A549 (cell line): ENCODE data around the gene FKBP6. TPM values are rescaled to one million over a fixed set of nuclear protein-coding genes. Genes with fewer than 3 reads are reported as not detected.

Source experiments
- ATAC-seq, 2 experiments: fragments of 200-7000 bp in 1 of 2; fragments of >200 bp in 1 of 2; cut with Nextera tagmentation in 1 of 2; cut with Tn5 transposase in 1 of 2; 3 replicates each; pipeline versions ENCODE4 v1.8.0 to v1.9.1; 2018 to 2020; ENCODE audit warnings: mild to moderate bottlenecking in 1 of 2, moderate library complexity in 1 of 2
- CTCF ChIA-PET: fragments of 300-600 bp; sonication (Branson Sonifier 250); formaldehyde crosslinking; extraction: SDS; loops from one replicate; lab custom pipeline; 2021; ENCODE audit warnings: antibody characterized with exemption, inconsistent platforms; lab: Yijun Ruan, JAX
- POLR2A ChIA-PET: fragments of 350-600 bp; formaldehyde crosslinking; extraction: SDS; loops from one replicate; lab custom pipeline; 2021; ENCODE audit warnings: antibody characterized with exemption, inconsistent platforms; lab: Yijun Ruan, JAX
- DNase-seq, 2 experiments: peaks; one replicate each; pipeline versions ENCODE4 v3.0.0 to v3.0.0-alpha.2; 2011 to 2016; ENCODE audit warnings: low read depth in 1 of 2, low spot score in 1 of 2
- FAIRE-seq: peaks from 2 replicates; lab custom pipeline; 2011; peaks lifted over from hg19 to GRCh38; lab: Jason Lieb, UNC
- H3K27ac ChIP-seq, 2 experiments: fragments of >200 bp; sonication (Bioruptor Twin); formaldehyde crosslinking; 3 replicates each; pipeline ENCODE4 v1.5.1; 2016 to 2017
- H3K4me1 ChIP-seq: fragments of >200 bp; sonication (Bioruptor Twin); formaldehyde crosslinking; 3 replicates; pipeline ENCODE4 v1.6.1; 2016
- H3K4me2 ChIP-seq: fragments of >200 bp; sonication (Bioruptor Twin); formaldehyde crosslinking; 3 replicates; pipeline ENCODE4 v1.6.1; 2016
- H3K4me3 ChIP-seq: fragments of >200 bp; sonication (Bioruptor Twin); formaldehyde crosslinking; 3 replicates; pipeline ENCODE4 v1.5.1; 2016
- H3K9me3 ChIP-seq: fragments of >200 bp; sonication (Bioruptor Twin); formaldehyde crosslinking; 3 replicates; pipeline ENCODE4 v1.6.1; 2016
- BHLHE40 ChIP-seq: IDR thresholded peaks from 2 replicates; pipeline ENCODE4 v1.6.1; 2012; ENCODE audit warnings: low read depth, low read length, inconsistent platforms
- CBX2 ChIP-seq: fragments of 200-600 bp; sonication (generic); IDR thresholded peaks from 2 replicates; pipeline ENCODE4 v1.6.1; 2016; ENCODE audit warnings: low read depth, mild to moderate bottlenecking, borderline replicate concordance
- CEBPB ChIP-seq, 2 experiments: fragments of >200 bp in 1 of 2; sonication (Bioruptor Twin) in 1 of 2; formaldehyde crosslinking in 1 of 2; IDR thresholded peaks; 2 replicates each; pipeline ENCODE4 v1.6.1; 2012 to 2016
- CHD2 ChIP-seq: fragments of 150-350 bp; IDR thresholded peaks from 2 replicates; pipeline ENCODE4 v1.6.1; 2014; ENCODE audit warnings: low read length; ENCODE audit not compliant: partially characterized antibody
- EHMT2 ChIP-seq: fragments of 200-600 bp; sonication (generic); IDR thresholded peaks from 2 replicates; pipeline ENCODE4 v1.6.1; 2016; ENCODE audit warnings: antibody characterized with exemption, low read depth, mild to moderate bottlenecking, moderate library complexity
- ELK1 ChIP-seq: fragments of 150-350 bp; IDR thresholded peaks from 2 replicates; pipeline ENCODE4 v1.6.1; 2014; ENCODE audit warnings: low read depth, mild to moderate bottlenecking, low read length
- ESRRA ChIP-seq: fragments of 150-350 bp; IDR thresholded peaks from 2 replicates; pipeline ENCODE4 v1.6.1; 2014; ENCODE audit warnings: mild to moderate bottlenecking, low read length, borderline replicate concordance
- FOSL2 ChIP-seq, 2 experiments: fragments of 450-650 bp in 1 of 2; fragments of >200 bp in 1 of 2; sonication (Bioruptor Twin) in 1 of 2; formaldehyde crosslinking; IDR thresholded peaks; 2 replicates each; pipeline versions ENCODE4 v1.5.0 to v1.6.1; 2016 to 2020; ENCODE audit warnings: mild to moderate bottlenecking in 1 of 2, moderate library complexity in 1 of 2
- HEYL ChIP-seq: fragments of 250-450 bp; sonication (Bioruptor Pico); IDR thresholded peaks from 2 replicates; pipeline ENCODE4 v1.8.0; 2021; ENCODE audit warnings: mild to moderate bottlenecking, moderate library complexity
- HOXB5 ChIP-seq: fragments of 250-450 bp; sonication (Bioruptor Pico); IDR thresholded peaks from 2 replicates; pipeline ENCODE4 v1.5.0; 2020; ENCODE audit warnings: mild to moderate bottlenecking, moderate library complexity
- JUN ChIP-seq, 2 experiments: fragments of >200 bp; sonication (Bioruptor Twin); formaldehyde crosslinking; IDR thresholded peaks; 2 replicates in 1 of 2; 3 replicates in 1 of 2; pipeline ENCODE4 v1.6.1; 2016 to 2017
- MAFK ChIP-seq: fragments of 450-650 bp; IDR thresholded peaks from 2 replicates; pipeline ENCODE4 v1.6.1; 2014; ENCODE audit not compliant: partially characterized antibody
- MAX ChIP-seq: IDR thresholded peaks from 2 replicates; pipeline ENCODE4 v1.6.1; 2012
- MAZ ChIP-seq: fragments of 150-350 bp; IDR thresholded peaks from 2 replicates; pipeline ENCODE4 v1.6.1; 2014; ENCODE audit warnings: antibody characterized with exemption, low read depth, low read length, borderline replicate concordance
- POLR2A ChIP-seq: IDR thresholded peaks from 2 replicates; pipeline ENCODE4 v1.6.1; 2012; ENCODE audit warnings: mild to moderate bottlenecking, low read length
- POLR2AphosphoS2 ChIP-seq: conservative IDR thresholded peaks from 2 replicates; pipeline ENCODE4 v1.6.1; 2012; ENCODE audit warnings: low read length, improper control_type of control experiment, inconsistent platforms
- RAD21 ChIP-seq, 2 experiments: fragments of >200 bp in 1 of 2; sonication (Bioruptor Twin) in 1 of 2; formaldehyde crosslinking in 1 of 2; IDR thresholded peaks in 1 of 2; conservative IDR thresholded peaks in 1 of 2; 2 replicates in 1 of 2; 3 replicates in 1 of 2; pipeline ENCODE4 v1.6.1; 2012 to 2018; ENCODE audit warnings: inconsistent platforms in 1 of 2
- REST ChIP-seq: fragments of 200-600 bp; sonication (generic); IDR thresholded peaks from 2 replicates; pipeline ENCODE4 v1.6.1; 2016; ENCODE audit warnings: antibody characterized with exemption, mild to moderate bottlenecking, moderate library complexity
- RFX5 ChIP-seq: fragments of 450-650 bp; IDR thresholded peaks from 2 replicates; pipeline ENCODE4 v1.7.1; 2014; ENCODE audit warnings: antibody characterized with exemption, mild to moderate bottlenecking, moderate library complexity
- SMC3 ChIP-seq: fragments of >200 bp; sonication (Bioruptor Twin); formaldehyde crosslinking; IDR thresholded peaks from 3 replicates; pipeline ENCODE4 v1.6.1; 2018; ENCODE audit warnings: inconsistent platforms
- SREBF2 ChIP-seq: fragments of 450-650 bp; IDR thresholded peaks from 2 replicates; pipeline ENCODE4 v1.6.1; 2014; ENCODE audit warnings: mild to moderate bottlenecking, moderate library complexity
- TP53 ChIP-seq: fragments of 250-450 bp; sonication (Bioruptor Pico); IDR thresholded peaks from 2 replicates; pipeline ENCODE4 v1.5.0; 2021; ENCODE audit warnings: mild to moderate bottlenecking, moderate library complexity
- USF2 ChIP-seq: fragments of 450-650 bp; IDR thresholded peaks from 2 replicates; pipeline ENCODE4 v1.6.1; 2014; ENCODE audit warnings: antibody characterized with exemption
- ZC3H11A ChIP-seq: fragments of 450-650 bp; IDR thresholded peaks from 2 replicates; pipeline ENCODE4 v1.6.1; 2014; ENCODE audit warnings: antibody characterized with exemption, mild to moderate bottlenecking
- WGBS: methylation state at CpG from one replicate; pipeline ENCODE4 v1.1.6; 2017; ENCODE audit errors: missing lambda C conversion rate; 5-methylcytosine and 5-hydroxymethylcytosine counted together
- polyA plus RNA-seq, 4 experiments: library from polyadenylated mRNA; depleted of rRNA in 3 of 4; stranded (reverse); fragments of >200 nt; fragmentation: RNase III in 1 of 4; extraction: RNeasy Plus Mini Kit Qiagen cat#74134 plus additional on column Dnase treatment in 1 of 4; gene quantifications; 2 replicates in 3 of 4; 3 replicates in 1 of 4; pipeline ENCODE4 v1.2.3, GENCODE V29; 2011 to 2017
- TF ChIP-seq, protein P1 (sequence below): IDR thresholded peaks from 2 replicates; pipeline ENCODE4 v1.6.1; 2012
- TF ChIP-seq, protein P2 (sequence below): IDR thresholded peaks from 2 replicates; pipeline ENCODE4 v1.6.1; 2012; ENCODE audit warnings: low read depth, borderline replicate concordance

The FKBP6 gene
- polyA plus RNA-seq, 2 of the 4 experiments (the other 2 are of a cell fraction) = 0.04 TPM; not detected in 1

DNA sequence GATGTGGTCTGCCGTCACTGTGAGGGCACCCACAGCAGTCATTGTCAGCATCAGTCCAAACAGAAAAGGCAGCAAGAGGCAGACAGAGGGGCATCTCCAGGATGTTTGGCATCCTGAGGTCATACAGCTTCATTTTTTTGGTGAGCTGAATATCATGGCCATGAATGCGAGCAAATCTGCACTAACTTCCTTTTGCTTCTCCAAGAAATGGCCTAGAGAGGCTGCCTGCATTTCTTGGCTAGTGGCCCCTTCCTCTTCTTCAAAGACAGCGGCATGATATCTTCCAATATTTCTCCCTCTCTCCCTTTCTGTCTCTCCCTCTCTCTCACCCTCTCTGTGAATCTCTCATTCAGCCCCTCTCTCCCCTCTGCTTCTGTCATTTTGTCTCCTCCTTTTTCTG lies 24.8 kb downstream of the FKBP6 start:
- H3K9me3 ChIP-seq = no peaks in the 10 kb centered on the region
- no peak overlapping the region for H3K4me2 ChIP-seq
- TF ChIP-seq ELK1 (no peak), SREBF2 (no peak), HEYL (no peak), SMC3 (no peak), HOXB5 (CRISPR knock-in tag) (no peak), RFX5 (no peak), RAD21 (conservative IDR thresholded peaks at IDR 0.05 in 1 of 2, IDR thresholded peaks at IDR 0.05 in 1 of 2) (no peak), MAX (no peak), CEBPB (IDR thresholded peaks at IDR 0.05) (no peak), ESRRA (no peak), POLR2AphosphoS2 (no peak)
- TF ChIP-seq, protein P1, sequence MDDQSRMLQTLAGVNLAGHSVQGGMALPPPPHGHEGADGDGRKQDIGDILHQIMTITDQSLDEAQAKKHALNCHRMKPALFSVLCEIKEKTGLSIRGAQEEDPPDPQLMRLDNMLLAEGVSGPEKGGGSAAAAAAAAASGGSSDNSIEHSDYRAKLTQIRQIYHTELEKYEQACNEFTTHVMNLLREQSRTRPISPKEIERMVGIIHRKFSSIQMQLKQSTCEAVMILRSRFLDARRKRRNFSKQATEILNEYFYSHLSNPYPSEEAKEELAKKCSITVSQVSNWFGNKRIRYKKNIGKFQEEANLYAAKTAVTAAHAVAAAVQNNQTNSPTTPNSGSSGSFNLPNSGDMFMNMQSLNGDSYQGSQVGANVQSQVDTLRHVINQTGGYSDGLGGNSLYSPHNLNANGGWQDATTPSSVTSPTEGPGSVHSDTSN = no peak
- TF ChIP-seq, all 56 proteins: peak for 0
- POLR2A ChIA-PET = no interaction called here
- Histone ChIP-seq H3K4me3 (no peak overlapping the region), H3K4me1 (no peaks in the 10 kb centered on the region; the same call in 2 of the 3 replicates), H3K27ac (no peak overlapping the region)
- DNase-seq = no peak
- no peak for ATAC-seq
- CTCF ChIA-PET = interaction anchor here (0.6 to 3.8 kb wide), 4 partner anchors 10 to 381 kb away, joined by 3 to 16 read pairs (median 10); no protein-coding TSS in a partner anchor
- FAIRE-seq = no peak
- WGBS = 70% methylated on average over 3 of the region's 3 CpGs

GRCh38 chr7:73353243-73353642 lies 25.3 kb downstream of the FKBP6 start:
- Histone ChIP-seq H3K27ac (no peak overlapping the region), H3K9me3 (no peaks in the 10 kb centered on the region), H3K4me3 (no peak overlapping the region), H3K4me2 (no peak overlapping the region), H3K4me1 (peaks cover 3% of the 10 kb centered on the region; the same call in 2 of the 3 replicates)
- 62% methylated on average over 6 of the region's 6 CpGs for WGBS
- TF ChIP-seq JUN (IDR thresholded peaks at IDR 0.05) = no peak
- no peak for TF ChIP-seq CBX2
- TF ChIP-seq, protein P2, sequence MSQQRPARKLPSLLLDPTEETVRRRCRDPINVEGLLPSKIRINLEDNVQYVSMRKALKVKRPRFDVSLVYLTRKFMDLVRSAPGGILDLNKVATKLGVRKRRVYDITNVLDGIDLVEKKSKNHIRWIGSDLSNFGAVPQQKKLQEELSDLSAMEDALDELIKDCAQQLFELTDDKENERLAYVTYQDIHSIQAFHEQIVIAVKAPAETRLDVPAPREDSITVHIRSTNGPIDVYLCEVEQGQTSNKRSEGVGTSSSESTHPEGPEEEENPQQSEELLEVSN = no peak
- no peak for TF ChIP-seq MAZ
- TF ChIP-seq POLR2AphosphoS2 = no peak
- no peak for TF ChIP-seq ELK1
- TF ChIP-seq USF2 = no peak
- no peak for TF ChIP-seq BHLHE40
- TF ChIP-seq ESRRA = no peak
- TF ChIP-seq RAD21 (conservative IDR thresholded peaks at IDR 0.05 in 1 of 2, IDR thresholded peaks at IDR 0.05 in 1 of 2) = no peak
- TF ChIP-seq HOXB5 (CRISPR knock-in tag) = no peak
- no peak for TF ChIP-seq MAFK
- no peak for TF ChIP-seq TP53 (CRISPR knock-in tag)
- TF ChIP-seq FOSL2 (IDR thresholded peaks at IDR 0.05) = no peak
- TF ChIP-seq FOSL2 (CRISPR knock-in tag; IDR thresholded peaks at IDR 0.05) = no peak
- TF ChIP-seq REST = no peak
- no peak for TF ChIP-seq SMC3
- no peak for TF ChIP-seq CHD2
- TF ChIP-seq EHMT2 = no peak
- TF ChIP-seq ZC3H11A = no peak
- TF ChIP-seq POLR2A = no peak
- ChIA-PET CTCF (interaction anchor here (0.6 to 3.8 kb wide), 4 partner anchors 11 to 381 kb away, joined by 3 to 16 read pairs (median 10); no protein-coding TSS in a partner anchor), POLR2A (no interaction called here)
- DNase-seq = no peak
- no peak for ATAC-seq
- no peak for FAIRE-seq
